Measurements from ENCODE around the gene RMND5B.
"Not testable (repeated sequence)": the region's sequence is repeated elsewhere in the genome, so short reads cannot be mapped to it uniquely, and the experiment has no call there.

RMND5B gene

GRCh38 chr5:178122346-178122745 is 8.5 kb upstream of the RMND5B start:
- no peaks in the 10 kb centered on the region for H3K9me3 ChIP-seq (ENCODE audit: control insufficient read depth, insufficient read depth, low read depth, low read length)
- H3K27me3 ChIP-seq (ENCODE audit: control insufficient read depth, insufficient read depth, low read length): no peaks in the 10 kb centered on the region
- H3K9ac ChIP-seq (ENCODE audit: low read length): no peak overlapping the region
- no peak overlapping the region for H3K4me3 ChIP-seq (ENCODE audit: low read depth, low read length)
- H3K27ac ChIP-seq (ENCODE audit: low read depth, low read length): peak overlapping the region; percentile 18; the same call in 1 of the 2 replicates
- peaks cover 54% of the 10 kb centered on the region for H3K4me1 ChIP-seq (ENCODE audit: control insufficient read depth, insufficient read depth, low read length)
- peaks cover 46% of the 10 kb centered on the region for H3K36me3 ChIP-seq (ENCODE audit: control insufficient read depth, insufficient read depth, low read length)

- no peaks in the 10 kb centered on the region for H3K27me3 ChIP-seq (ENCODE audit: control insufficient read depth, insufficient read depth, low read length)
- H3K36me3 ChIP-seq (ENCODE audit: control insufficient read depth, insufficient read depth, low read length): peaks cover 46% of the 10 kb centered on the region
- no peak overlapping the region for H3K9ac ChIP-seq (ENCODE audit: low read length)
- H3K27ac ChIP-seq (ENCODE audit: low read depth, low read length): peak overlapping the region; percentile 76; the same call in 1 of the 2 replicates
- no peaks in the 10 kb centered on the region for H3K9me3 ChIP-seq (ENCODE audit: control insufficient read depth, insufficient read depth, low read depth, low read length)
- peaks cover 49% of the 10 kb centered on the region for H3K4me1 ChIP-seq (ENCODE audit: control insufficient read depth, insufficient read depth, low read length)
- no peak overlapping the region for H3K4me3 ChIP-seq (ENCODE audit: low read depth, low read length)
Measured at GRCh38 chr5:178123094-178123965, 7.5 kb upstream of the RMND5B start.

GRCh38 chr5:178123966-178124925 is 6.6 kb upstream of the RMND5B start:
- Histone ChIP-seq H3K4me3 (ENCODE audit: low read depth, low read length) (no peak overlapping the region), H3K9me3 (ENCODE audit: control insufficient read depth, insufficient read depth, low read depth, low read length) (no peaks in the 10 kb centered on the region), H3K9ac (ENCODE audit: low read length) (peak overlapping the region; percentile 40), H3K36me3 (ENCODE audit: control insufficient read depth, insufficient read depth, low read length) (peaks cover 46% of the 10 kb centered on the region), H3K27me3 (ENCODE audit: control insufficient read depth, insufficient read depth, low read length) (no peaks in the 10 kb centered on the region), H3K27ac (ENCODE audit: low read depth, low read length) (peak overlapping the region; percentile 76), H3K4me1 (ENCODE audit: control insufficient read depth, insufficient read depth, low read length) (peaks cover 53% of the 10 kb centered on the region)

GRCh38 chr5:178125253-178125906 is 5.4 kb upstream of the RMND5B start:
- Histone ChIP-seq H3K36me3 (ENCODE audit: control insufficient read depth, insufficient read depth, low read length) (peaks cover 40% of the 10 kb centered on the region), H3K4me1 (ENCODE audit: control insufficient read depth, insufficient read depth, low read length) (peaks cover 55% of the 10 kb centered on the region), H3K27me3 (ENCODE audit: control insufficient read depth, insufficient read depth, low read length) (no peaks in the 10 kb centered on the region), H3K27ac (ENCODE audit: low read depth, low read length) (peak overlapping the region; percentile 76), H3K4me3 (ENCODE audit: low read depth, low read length) (no peak overlapping the region), H3K9ac (ENCODE audit: low read length) (peak overlapping the region; percentile 26), H3K9me3 (ENCODE audit: control insufficient read depth, insufficient read depth, low read depth, low read length) (no peaks in the 10 kb centered on the region)

GRCh38 chr5:178126556-178126955 is 4.3 kb upstream of the RMND5B start:
- Histone ChIP-seq H3K36me3 (ENCODE audit: control insufficient read depth, insufficient read depth, low read length) (peaks cover 29% of the 10 kb centered on the region), H3K27me3 (ENCODE audit: control insufficient read depth, insufficient read depth, low read length) (no peaks in the 10 kb centered on the region), H3K27ac (ENCODE audit: low read depth, low read length) (peak overlapping the region; percentile 98), H3K4me3 (ENCODE audit: low read depth, low read length) (no peak overlapping the region), H3K9ac (ENCODE audit: low read length) (peak overlapping the region; percentile 88), H3K4me1 (ENCODE audit: control insufficient read depth, insufficient read depth, low read length) (peaks cover 50% of the 10 kb centered on the region), H3K9me3 (ENCODE audit: control insufficient read depth, insufficient read depth, low read depth, low read length) (no peaks in the 10 kb centered on the region)

- Histone ChIP-seq H3K4me1 (ENCODE audit: control insufficient read depth, insufficient read depth, low read length) (peaks cover 53% of the 10 kb centered on the region), H3K36me3 (ENCODE audit: control insufficient read depth, insufficient read depth, low read length) (peaks cover 20% of the 10 kb centered on the region), H3K9ac (ENCODE audit: low read length) (peak overlapping the region; percentile 88), H3K27ac (ENCODE audit: low read depth, low read length) (peak overlapping the region; percentile 98)
- H3K9me3 ChIP-seq (ENCODE audit: control insufficient read depth, insufficient read depth, low read depth, low read length); H3K27me3 ChIP-seq (ENCODE audit: control insufficient read depth, insufficient read depth, low read length); H3K4me3 ChIP-seq (ENCODE audit: low read depth, low read length): not testable (repeated sequence)
Measured at GRCh38 chr5:178127300-178128009, 3.4 kb upstream of the RMND5B start.

GRCh38 chr5:178129296-178129695 is 1.5 kb upstream of the RMND5B start:
- H3K4me1 ChIP-seq (ENCODE audit: control insufficient read depth, insufficient read depth, low read length): peaks cover 38% of the 10 kb centered on the region
- peak overlapping the region; percentile 35 for H3K9ac ChIP-seq (ENCODE audit: low read length)

GRCh38 chr5:178130234-178130575 is 609 bp upstream of the RMND5B start:
- Histone ChIP-seq H3K9ac (ENCODE audit: low read length) (peak overlapping the region; percentile 96), H3K4me1 (ENCODE audit: control insufficient read depth, insufficient read depth, low read length) (peaks cover 29% of the 10 kb centered on the region), H3K27ac (ENCODE audit: low read depth, low read length) (peak overlapping the region; percentile 99), H3K4me3 (ENCODE audit: low read depth, low read length) (peak overlapping the region; percentile 89), H3K36me3 (ENCODE audit: control insufficient read depth, insufficient read depth, low read length) (peaks cover 15% of the 10 kb centered on the region)
- H3K27me3 ChIP-seq (ENCODE audit: control insufficient read depth, insufficient read depth, low read length); H3K9me3 ChIP-seq (ENCODE audit: control insufficient read depth, insufficient read depth, low read depth, low read length): not testable (repeated sequence)

More at GRCh38 chr5:178129296-178129695, 1.5 kb upstream of the RMND5B start:
- no peak overlapping the region for H3K4me3 ChIP-seq (ENCODE audit: low read depth, low read length)
- peak overlapping the region; percentile 47; the same call in 1 of the 2 replicates for H3K27ac ChIP-seq (ENCODE audit: low read depth, low read length)
- no peaks in the 10 kb centered on the region for H3K9me3 ChIP-seq (ENCODE audit: control insufficient read depth, insufficient read depth, low read depth, low read length)
- H3K36me3 ChIP-seq (ENCODE audit: control insufficient read depth, insufficient read depth, low read length): peaks cover 13% of the 10 kb centered on the region
- no peaks in the 10 kb centered on the region for H3K27me3 ChIP-seq (ENCODE audit: control insufficient read depth, insufficient read depth, low read length)

- Histone ChIP-seq H3K27me3 (ENCODE audit: control insufficient read depth, insufficient read depth, low read length) (no peaks in the 10 kb centered on the region), H3K9ac (ENCODE audit: low read length) (peak overlapping the region; percentile 96), H3K4me1 (ENCODE audit: control insufficient read depth, insufficient read depth, low read length) (peaks cover 22% of the 10 kb centered on the region), H3K27ac (ENCODE audit: low read depth, low read length) (peak overlapping the region; percentile 99; the same call in 1 of the 2 replicates), H3K9me3 (ENCODE audit: control insufficient read depth, insufficient read depth, low read depth, low read length) (no peaks in the 10 kb centered on the region), H3K36me3 (ENCODE audit: control insufficient read depth, insufficient read depth, low read length) (peaks cover 28% of the 10 kb centered on the region), H3K4me3 (ENCODE audit: low read depth, low read length) (peak overlapping the region; percentile 89)
Measured at GRCh38 chr5:178131446-178131996, 707 bp downstream of the RMND5B start.

GRCh38 chr5:178136990-178137389 is 6.2 kb downstream of the RMND5B start:
- Histone ChIP-seq H3K4me1 (ENCODE audit: control insufficient read depth, insufficient read depth, low read length) (no peaks in the 10 kb centered on the region), H3K9ac (ENCODE audit: low read length) (no peak overlapping the region), H3K9me3 (ENCODE audit: control insufficient read depth, insufficient read depth, low read depth, low read length) (no peaks in the 10 kb centered on the region), H3K36me3 (ENCODE audit: control insufficient read depth, insufficient read depth, low read length) (peaks cover 72% of the 10 kb centered on the region), H3K4me3 (ENCODE audit: low read depth, low read length) (no peak overlapping the region), H3K27me3 (ENCODE audit: control insufficient read depth, insufficient read depth, low read length) (no peaks in the 10 kb centered on the region), H3K27ac (ENCODE audit: low read depth, low read length) (no peak overlapping the region)
